NB4 (cell line): Measurements from ENCODE around the gene ATP12A.

ENCODE experiments used
- CTCF ChIP-seq: IDR thresholded peaks from one replicate; pipeline ENCODE4 v1.5.1; 2012; ENCODE audit warnings: low read depth, low read length
- POLR2A ChIP-seq: IDR thresholded peaks from 2 replicates; pipeline ENCODE4 v1.6.1; 2011; ENCODE audit warnings: mild to moderate bottlenecking; ENCODE audit not compliant: insufficient read length; ENCODE audit errors: extremely low read depth

GRCh38 chr13:24636776-24637175 is 43.4 kb upstream of the ATP12A start:
- TF ChIP-seq POLR2A = no peak
- TF ChIP-seq CTCF = no peak
